Gastrocnemius medialis (tissue), 4 donors: Measurements from ENCODE around the gene TNFRSF18.

Experiments used
- CTCF ChIP-seq, 5 experiments: fragments of 450-650 bp in 3 of 5; fragments of 200-600 bp in 2 of 5; sonication (generic) in 2 of 5; IDR thresholded peaks in 4 of 5; conservative IDR thresholded peaks in 1 of 5; 1 replicate in 4 of 5; 2 replicates in 1 of 5; pipeline ENCODE4 v1.5.1; 2016 to 2019; ENCODE audit warnings: antibody characterized with exemption in 5 of 5, mild to moderate bottlenecking in 3 of 5, moderate library complexity in 3 of 5
- POLR2A ChIP-seq, 2 donors: fragments of 450-650 bp; IDR thresholded peaks; one replicate each; pipeline ENCODE4 v1.6.1; 2017; ENCODE audit warnings: antibody characterized with exemption in 2 of 2, mild to moderate bottlenecking in 2 of 2, moderate library complexity in 2 of 2

GRCh38 chr1:1215881-1216605 is 9.7 kb upstream of the TNFRSF18 start:
- no peak for TF ChIP-seq CTCF (IDR thresholded peaks at IDR 0.05 in 4 of 5, conservative IDR thresholded peaks at IDR 0.05 in 1 of 5)
- no peak for TF ChIP-seq POLR2A (IDR thresholded peaks at IDR 0.05)
